SK-N-SH treated with all-trans-retinoic acid at 6 μM for 48 hours (cell line): Measurements from ENCODE around the gene A4GNT.

ENCODE experiments used
- ATAC-seq: fragments of 200-7000 bp; cut with Tn5 transposase; 3 replicates; pipeline ENCODE4 v1.9.1; 2020; ENCODE audit warnings: mild to moderate bottlenecking, moderate library complexity
- ARNTL ChIP-seq: fragments of 450-650 bp; formaldehyde crosslinking; IDR thresholded peaks from 2 replicates; pipeline ENCODE4 v1.5.0; 2020; ENCODE audit warnings: low read depth, mild to moderate bottlenecking, moderate library complexity, borderline replicate concordance
- BACH2 ChIP-seq: fragments of 250-450 bp; sonication (Bioruptor Pico); IDR thresholded peaks from 2 replicates; pipeline ENCODE4 v1.9.0; 2021; ENCODE audit warnings: mild to moderate bottlenecking, borderline replicate concordance
- CREB5 ChIP-seq: fragments of 250-450 bp; sonication (Bioruptor Pico); IDR thresholded peaks from 2 replicates; pipeline ENCODE4 v1.5.1; 2020; ENCODE audit warnings: low read depth, mild to moderate bottlenecking, moderate library complexity
- CSDC2 ChIP-seq: fragments of 250-450 bp; sonication (Bioruptor Pico); IDR thresholded peaks from 2 replicates; pipeline ENCODE4 v1.5.0; 2020; ENCODE audit warnings: mild to moderate bottlenecking, moderate library complexity
- CSRNP3 ChIP-seq: fragments of 250-450 bp; sonication (Bioruptor Pico); IDR thresholded peaks from 2 replicates; pipeline ENCODE4 v1.5.1; 2021; ENCODE audit warnings: mild to moderate bottlenecking, moderate library complexity
- ESRRG ChIP-seq: fragments of 250-450 bp; sonication (Bioruptor Pico); IDR thresholded peaks from 2 replicates; pipeline ENCODE4 v1.6.1; 2021; ENCODE audit warnings: mild to moderate bottlenecking
- GLIS3 ChIP-seq: fragments of 250-450 bp; sonication (Bioruptor Pico); IDR thresholded peaks from 2 replicates; pipeline ENCODE4 v1.5.0; 2020; ENCODE audit warnings: mild to moderate bottlenecking, moderate library complexity
- OSR1 ChIP-seq: fragments of 250-450 bp; sonication (Bioruptor Pico); IDR thresholded peaks from 2 replicates; pipeline ENCODE4 v1.8.0; 2022; ENCODE audit warnings: moderate library complexity, mild to moderate bottlenecking, inconsistent platforms
- POU6F1 ChIP-seq: fragments of 250-450 bp; sonication (Bioruptor Pico); IDR thresholded peaks from 2 replicates; pipeline ENCODE4 v1.8.0; 2021; ENCODE audit warnings: low read depth, mild to moderate bottlenecking, moderate library complexity, borderline replicate concordance
- PPARA ChIP-seq: fragments of 250-450 bp; sonication (Bioruptor Pico); IDR thresholded peaks from 2 replicates; pipeline ENCODE4 v1.5.0; 2020; ENCODE audit warnings: mild to moderate bottlenecking, borderline replicate concordance
- RARB ChIP-seq: fragments of 250-450 bp; sonication (Bioruptor Pico); IDR thresholded peaks from 2 replicates; pipeline ENCODE4 v1.8.0; 2021; ENCODE audit warnings: mild to moderate bottlenecking, moderate library complexity
- SNAI2 ChIP-seq: fragments of 250-450 bp; sonication (Bioruptor Pico); IDR thresholded peaks from 2 replicates; pipeline ENCODE4 v1.5.0; 2020; ENCODE audit warnings: mild to moderate bottlenecking, moderate library complexity
- TOX ChIP-seq: fragments of 250-450 bp; sonication (Bioruptor Pico); IDR thresholded peaks from 2 replicates; pipeline ENCODE4 v1.8.0; 2021; ENCODE audit warnings: mild to moderate bottlenecking, moderate library complexity, borderline replicate concordance
- ZFP30 ChIP-seq: fragments of 450-650 bp; formaldehyde crosslinking; IDR thresholded peaks from 2 replicates; pipeline ENCODE4 v1.5.0; 2022; ENCODE audit warnings: mild to moderate bottlenecking, moderate library complexity
- ZNF70 ChIP-seq: fragments of 450-650 bp; formaldehyde crosslinking; IDR thresholded peaks from 2 replicates; pipeline ENCODE4 v1.5.0; 2020; ENCODE audit warnings: mild to moderate bottlenecking, moderate library complexity
- ZNF8 ChIP-seq: fragments of 450-650 bp; formaldehyde crosslinking; IDR thresholded peaks from 2 replicates; pipeline ENCODE4 v1.5.0; 2020; ENCODE audit warnings: mild to moderate bottlenecking, moderate library complexity
- TF ChIP-seq, protein P1 (sequence below): fragments of 250-450 bp; sonication (Bioruptor Pico); IDR thresholded peaks from 2 replicates; pipeline ENCODE4 v1.5.0; 2020; ENCODE audit warnings: mild to moderate bottlenecking, moderate library complexity
- TF ChIP-seq, protein P2 (sequence below): fragments of 250-450 bp; sonication (Bioruptor Pico); IDR thresholded peaks from 2 replicates; pipeline ENCODE4 v1.8.0; 2020; ENCODE audit warnings: mild to moderate bottlenecking, moderate library complexity, borderline replicate concordance

A4GNT gene

GRCh38 chr3:138079901-138080300, 52.3 kb downstream of the A4GNT start:
- ATAC-seq = no peak
- TF ChIP-seq PPARA = no peak
- TF ChIP-seq, protein P1, sequence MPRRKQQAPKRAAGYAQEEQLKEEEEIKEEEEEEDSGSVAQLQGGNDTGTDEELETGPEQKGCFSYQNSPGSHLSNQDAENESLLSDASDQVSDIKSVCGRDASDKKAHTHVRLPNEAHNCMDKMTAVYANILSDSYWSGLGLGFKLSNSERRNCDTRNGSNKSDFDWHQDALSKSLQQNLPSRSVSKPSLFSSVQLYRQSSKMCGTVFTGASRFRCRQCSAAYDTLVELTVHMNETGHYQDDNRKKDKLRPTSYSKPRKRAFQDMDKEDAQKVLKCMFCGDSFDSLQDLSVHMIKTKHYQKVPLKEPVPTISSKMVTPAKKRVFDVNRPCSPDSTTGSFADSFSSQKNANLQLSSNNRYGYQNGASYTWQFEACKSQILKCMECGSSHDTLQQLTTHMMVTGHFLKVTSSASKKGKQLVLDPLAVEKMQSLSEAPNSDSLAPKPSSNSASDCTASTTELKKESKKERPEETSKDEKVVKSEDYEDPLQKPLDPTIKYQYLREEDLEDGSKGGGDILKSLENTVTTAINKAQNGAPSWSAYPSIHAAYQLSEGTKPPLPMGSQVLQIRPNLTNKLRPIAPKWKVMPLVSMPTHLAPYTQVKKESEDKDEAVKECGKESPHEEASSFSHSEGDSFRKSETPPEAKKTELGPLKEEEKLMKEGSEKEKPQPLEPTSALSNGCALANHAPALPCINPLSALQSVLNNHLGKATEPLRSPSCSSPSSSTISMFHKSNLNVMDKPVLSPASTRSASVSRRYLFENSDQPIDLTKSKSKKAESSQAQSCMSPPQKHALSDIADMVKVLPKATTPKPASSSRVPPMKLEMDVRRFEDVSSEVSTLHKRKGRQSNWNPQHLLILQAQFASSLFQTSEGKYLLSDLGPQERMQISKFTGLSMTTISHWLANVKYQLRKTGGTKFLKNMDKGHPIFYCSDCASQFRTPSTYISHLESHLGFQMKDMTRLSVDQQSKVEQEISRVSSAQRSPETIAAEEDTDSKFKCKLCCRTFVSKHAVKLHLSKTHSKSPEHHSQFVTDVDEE (CRISPR knock-in tag) = no peak
- no peak for TF ChIP-seq ZNF8 (CRISPR knock-in tag)
- TF ChIP-seq ESRRG (CRISPR knock-in tag) = no peak
- TF ChIP-seq SNAI2 (CRISPR knock-in tag) = no peak
- TF ChIP-seq, all 23 proteins: peak for 0

DNA sequence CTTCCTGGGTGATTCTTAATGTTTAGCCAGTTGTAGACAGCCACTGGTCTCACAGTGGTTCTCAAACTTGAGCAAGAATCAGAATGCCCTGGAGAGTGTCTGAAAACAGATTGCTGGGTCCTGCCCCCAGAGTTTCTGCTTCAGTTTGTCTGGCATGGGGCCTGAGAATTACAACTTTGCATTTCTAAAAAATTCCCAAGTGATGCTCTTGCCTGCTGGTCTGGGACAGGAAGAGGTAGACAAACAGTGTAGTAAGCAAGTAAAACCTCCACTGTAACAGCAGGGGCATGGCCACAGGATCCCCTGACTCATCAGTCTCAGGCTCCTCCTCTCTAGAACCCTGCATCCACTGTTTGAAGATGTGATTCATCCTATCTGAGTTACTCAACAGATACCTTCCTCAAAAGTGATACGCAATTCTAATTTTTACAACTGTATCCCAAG, 53.3 kb downstream of the A4GNT start:
- TF ChIP-seq OSR1 (CRISPR knock-in tag) (no peak), ARNTL (CRISPR knock-in tag) (no peak), POU6F1 (CRISPR knock-in tag) (no peak), BACH2 (CRISPR knock-in tag) (no peak), PPARA (no peak), ESRRG (CRISPR knock-in tag) (no peak), CSDC2 (CRISPR knock-in tag) (no peak), ZNF8 (CRISPR knock-in tag) (no peak), ZFP30 (CRISPR knock-in tag) (no peak), GLIS3 (CRISPR knock-in tag) (no peak), CSRNP3 (no peak), RARB (CRISPR knock-in tag) (no peak), CREB5 (CRISPR knock-in tag) (no peak)
- TF ChIP-seq, protein P1 (CRISPR knock-in tag) = no peak
- TF ChIP-seq, protein P2, sequence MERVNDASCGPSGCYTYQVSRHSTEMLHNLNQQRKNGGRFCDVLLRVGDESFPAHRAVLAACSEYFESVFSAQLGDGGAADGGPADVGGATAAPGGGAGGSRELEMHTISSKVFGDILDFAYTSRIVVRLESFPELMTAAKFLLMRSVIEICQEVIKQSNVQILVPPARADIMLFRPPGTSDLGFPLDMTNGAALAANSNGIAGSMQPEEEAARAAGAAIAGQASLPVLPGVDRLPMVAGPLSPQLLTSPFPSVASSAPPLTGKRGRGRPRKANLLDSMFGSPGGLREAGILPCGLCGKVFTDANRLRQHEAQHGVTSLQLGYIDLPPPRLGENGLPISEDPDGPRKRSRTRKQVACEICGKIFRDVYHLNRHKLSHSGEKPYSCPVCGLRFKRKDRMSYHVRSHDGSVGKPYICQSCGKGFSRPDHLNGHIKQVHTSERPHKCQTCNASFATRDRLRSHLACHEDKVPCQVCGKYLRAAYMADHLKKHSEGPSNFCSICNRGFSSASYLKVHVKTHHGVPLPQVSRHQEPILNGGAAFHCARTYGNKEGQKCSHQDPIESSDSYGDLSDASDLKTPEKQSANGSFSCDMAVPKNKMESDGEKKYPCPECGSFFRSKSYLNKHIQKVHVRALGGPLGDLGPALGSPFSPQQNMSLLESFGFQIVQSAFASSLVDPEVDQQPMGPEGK (CRISPR knock-in tag) = no peak
- peak; percentile 71 for ATAC-seq

GRCh38 chr3:138078096-138078495, 54.1 kb downstream of the A4GNT start:
- no peak for ATAC-seq
- no peak for TF ChIP-seq POU6F1 (CRISPR knock-in tag)
- TF ChIP-seq, protein P1 (CRISPR knock-in tag) = no peak
- no peak for TF ChIP-seq ZNF70 (CRISPR knock-in tag)
- TF ChIP-seq TOX (CRISPR knock-in tag) = no peak
- TF ChIP-seq CSRNP3 = no peak
- TF ChIP-seq ARNTL (CRISPR knock-in tag) = no peak
- TF ChIP-seq BACH2 (CRISPR knock-in tag) = no peak
- no peak for TF ChIP-seq OSR1 (CRISPR knock-in tag)
